H9 (cell line): Measurements from ENCODE around the gene RLF. TPM values are rescaled to one million over a fixed set of nuclear protein-coding genes. Genes with fewer than 3 reads are reported as not detected.

Experiments used
- DNase-seq: peaks from one replicate; pipeline ENCODE4 v3.0.0-alpha.2; 2017
- H2AFZ ChIP-seq: one replicate; pipeline ENCODE4 v1.6.1; 2013; ENCODE audit warnings: mild to moderate bottlenecking, low read length, control low read depth, moderate library complexity
- H2AK5ac ChIP-seq: 2 replicates; pipeline ENCODE4 v1.6.1; 2013; ENCODE audit warnings: low read length, control low read depth, mixed read lengths; ENCODE audit not compliant: insufficient read length
- H2BK120ac ChIP-seq: one replicate; pipeline ENCODE4 v1.6.1; 2013; ENCODE audit warnings: low read depth, mild to moderate bottlenecking, low read length, control low read depth, inconsistent platforms; ENCODE audit not compliant: poor library complexity, severe bottlenecking
- H2BK12ac ChIP-seq: 2 replicates; pipeline ENCODE4 v1.6.1; 2013; ENCODE audit warnings: low read length, control low read depth, mixed read lengths, low read depth; ENCODE audit not compliant: insufficient read length
- H2BK15ac ChIP-seq: 2 replicates; pipeline ENCODE4 v1.6.1; 2013; ENCODE audit warnings: low read depth, low read length, control low read depth
- H2BK20ac ChIP-seq: one replicate; pipeline ENCODE4 v1.6.1; 2013; ENCODE audit warnings: low read depth, mild to moderate bottlenecking, low read length, control low read depth, inconsistent platforms; ENCODE audit not compliant: poor library complexity, severe bottlenecking
- H2BK5ac ChIP-seq: 2 replicates; pipeline ENCODE4 v1.6.1; 2013; ENCODE audit warnings: low read length, control low read depth, mixed read lengths; ENCODE audit not compliant: insufficient read length
- H3K14ac ChIP-seq: 2 replicates; pipeline ENCODE4 v1.6.1; 2013; ENCODE audit warnings: low read length, control low read depth; ENCODE audit not compliant: insufficient read depth
- H3K18ac ChIP-seq: 2 replicates; pipeline ENCODE4 v1.6.1; 2013; ENCODE audit warnings: low read depth, mild to moderate bottlenecking, mixed read lengths, low read length, control low read depth; ENCODE audit not compliant: insufficient read length
- H3K23ac ChIP-seq: 2 replicates; pipeline ENCODE4 v1.6.1; 2013; ENCODE audit warnings: low read length, control low read depth, mixed read lengths, low read depth; ENCODE audit not compliant: insufficient read length
- H3K23me2 ChIP-seq: 2 replicates; pipeline ENCODE4 v1.6.1; 2013; ENCODE audit warnings: low read depth, mild to moderate bottlenecking, mixed read lengths, low read length, control low read depth; ENCODE audit not compliant: insufficient read length, poor library complexity, severe bottlenecking
- H3K27ac ChIP-seq: 2 replicates; pipeline ENCODE4 v1.5.1; 2013; ENCODE audit warnings: low read length, control low read depth, mixed read lengths, low read depth; ENCODE audit not compliant: insufficient read length
- H3K27me3 ChIP-seq: 2 replicates; pipeline ENCODE4 v1.6.1; 2013; ENCODE audit warnings: low read length, control low read depth, inconsistent platforms; ENCODE audit not compliant: insufficient read depth
- H3K4ac ChIP-seq: 2 replicates; pipeline ENCODE4 v1.6.1; 2013; ENCODE audit warnings: low read depth, mild to moderate bottlenecking, control low read depth, inconsistent platforms, low read length, moderate library complexity
- H3K4me1 ChIP-seq: 2 replicates; pipeline ENCODE4 v1.6.1; 2013; ENCODE audit warnings: low read length, control low read depth, inconsistent platforms; ENCODE audit not compliant: insufficient read depth
- H3K4me2 ChIP-seq: 2 replicates; pipeline ENCODE4 v1.6.1; 2013; ENCODE audit warnings: low read length, control low read depth, mixed read lengths; ENCODE audit not compliant: insufficient read length, insufficient read depth
- H3K56ac ChIP-seq: 2 replicates; pipeline ENCODE4 v1.6.1; 2013; ENCODE audit warnings: low read depth, mild to moderate bottlenecking, mixed read lengths, low read length, control low read depth; ENCODE audit not compliant: insufficient read length
- H3K79me1 ChIP-seq: 2 replicates; pipeline ENCODE4 v1.6.1; 2013; ENCODE audit warnings: low read depth, mild to moderate bottlenecking, moderate library complexity, low read length, control low read depth, inconsistent platforms; ENCODE audit not compliant: insufficient read depth, poor library complexity, severe bottlenecking
- H3K79me2 ChIP-seq: 2 replicates; pipeline ENCODE4 v1.6.1; 2013; ENCODE audit warnings: low read length, control low read depth, inconsistent platforms; ENCODE audit not compliant: insufficient read depth
- H3K9ac ChIP-seq: 2 replicates; pipeline ENCODE4 v1.6.1; 2013; ENCODE audit warnings: low read length, control low read depth, mixed read lengths; ENCODE audit not compliant: insufficient read length; ENCODE audit errors: extremely low read depth
- H3K9me3 ChIP-seq: one replicate; pipeline ENCODE4 v1.6.1; 2013; ENCODE audit warnings: low read depth, low read length, inconsistent platforms; ENCODE audit not compliant: control insufficient read depth
- H3T11ph ChIP-seq: one replicate; pipeline ENCODE4 v1.6.1; 2013; ENCODE audit warnings: mild to moderate bottlenecking, low read length, control low read depth, inconsistent platforms
- H4K20me1 ChIP-seq: one replicate; pipeline ENCODE4 v1.6.1; 2013; ENCODE audit not compliant: control insufficient read depth, insufficient read length, insufficient read depth
- H4K5ac ChIP-seq: 2 replicates; pipeline ENCODE4 v1.6.1; 2013; ENCODE audit warnings: low read depth, mild to moderate bottlenecking, mixed read lengths, low read length, control low read depth; ENCODE audit not compliant: insufficient read length
- H4K8ac ChIP-seq: replicated peaks from 2 replicates; pipeline ENCODE4 v1.6.1; 2013; ENCODE audit warnings: low read length, control low read depth, mixed read lengths, low read depth; ENCODE audit not compliant: insufficient read length
- H4K91ac ChIP-seq: 2 replicates; pipeline ENCODE4 v1.6.1; 2013; ENCODE audit warnings: low read depth, mild to moderate bottlenecking, moderate library complexity, mixed read lengths, low read length, control low read depth; ENCODE audit not compliant: insufficient read length
- H3K27ac Mint-ChIP-seq, 3 experiments: 2 replicates in 2 of 3; 3 replicates in 1 of 3; pipeline ENCODE4 v1.8.0; 2020 to 2021; ENCODE audit warnings: mixed read lengths in 3 of 3, mild to moderate bottlenecking in 1 of 3, moderate library complexity in 1 of 3
- H3K27me3 Mint-ChIP-seq: 2 replicates; pipeline ENCODE4 v1.8.0; 2021; ENCODE audit warnings: low read depth, mild to moderate bottlenecking, moderate library complexity, mixed read lengths
- H3K36me3 Mint-ChIP-seq, 3 experiments: 2 replicates in 2 of 3; 3 replicates in 1 of 3; pipeline ENCODE4 v1.8.0; 2020 to 2021; ENCODE audit warnings: low read depth in 3 of 3, mixed read lengths in 3 of 3; ENCODE audit not compliant: insufficient read depth in 1 of 3
- H3K4me1 Mint-ChIP-seq, 2 experiments: 2 replicates each; pipeline ENCODE4 v1.8.0; 2020; ENCODE audit warnings: mixed read lengths in 2 of 2
- H3K4me3 Mint-ChIP-seq, 2 experiments: 2 replicates in 1 of 2; 3 replicates in 1 of 2; pipeline ENCODE4 v1.8.0; 2020 to 2021; ENCODE audit warnings: mild to moderate bottlenecking in 2 of 2, mixed read lengths in 2 of 2, moderate library complexity in 1 of 2
- H3K9me3 Mint-ChIP-seq, 2 experiments: 2 replicates in 1 of 2; 3 replicates in 1 of 2; pipeline ENCODE4 v1.8.0; 2020; ENCODE audit warnings: mild to moderate bottlenecking in 2 of 2, mixed read lengths in 2 of 2, moderate library complexity in 1 of 2
- WGBS: extraction: QIAGEN DNeasy Blood & Tissue Kit; methylation state at CpG from one replicate; pipeline ENCODE4 v1.1.7; 2013; ENCODE audit warnings: missing lambda C conversion rate, low lambda C conversion rate, mixed read lengths; ENCODE audit not compliant: insufficient read length; ENCODE audit errors: extremely low coverage; 5-methylcytosine and 5-hydroxymethylcytosine counted together
- total RNA-seq: library from RNA; stranded (reverse); gene quantifications from 2 replicates; pipeline ENCODE4 v1.2.1, GENCODE V29; 2021
- TF ChIP-seq, protein P1 (sequence below): fragments of 200-600 bp; sonication (generic); conservative IDR thresholded peaks from 3 replicates; pipeline ENCODE4 v1.8.0; 2021; ENCODE audit warnings: antibody characterized with exemption, mild to moderate bottlenecking

RLF gene
- total RNA-seq, 1 experiment from 2014 or later = 19.2 TPM

DNA sequence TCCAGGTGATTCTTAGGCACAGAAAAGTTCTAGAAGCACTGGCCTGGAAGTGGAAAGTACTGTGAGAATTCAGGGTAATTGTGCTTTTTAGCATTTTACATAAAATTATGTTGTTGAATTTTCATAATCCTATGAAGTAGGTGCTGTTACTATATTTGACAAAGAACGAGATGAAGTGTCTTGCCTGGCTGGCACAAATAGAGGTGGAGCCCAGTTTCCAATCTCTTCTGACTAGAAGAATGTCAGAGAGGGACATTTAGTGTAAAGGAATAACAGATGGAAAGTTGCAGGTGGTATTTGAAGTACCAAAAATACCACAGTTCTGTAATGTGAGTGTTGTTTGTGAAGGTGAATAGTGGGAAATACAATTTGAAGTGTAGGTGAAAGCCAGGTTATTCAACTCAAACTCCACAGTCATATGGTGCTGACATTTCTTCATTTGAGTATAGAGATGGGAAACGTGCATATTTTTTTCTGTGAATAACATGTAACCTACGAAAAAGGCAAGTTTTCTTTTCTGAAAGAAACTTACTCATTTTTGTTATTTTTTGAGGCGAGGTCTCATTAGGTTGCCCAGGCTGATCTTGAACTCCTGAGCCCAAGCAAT is 83.1 kb downstream of the RLF start:
- Mint-ChIP-seq H3K36me3 (no peaks in the 10 kb centered on the region), H3K4me1 (no peaks in the 10 kb centered on the region), H3K9me3 (no peaks in the 10 kb centered on the region), H3K4me3 (no peak overlapping the region), H3K27ac (no peak overlapping the region), H3K27me3 (no peaks in the 10 kb centered on the region; the same call in 1 of the 2 replicates)
- no peak overlapping the region for H4K5ac ChIP-seq
- no peak overlapping the region for H3K56ac ChIP-seq
- no peak for DNase-seq
- no peaks in the 10 kb centered on the region for H3K9me3 ChIP-seq
- H2AK5ac ChIP-seq = no peak overlapping the region
- no peak overlapping the region for H3K18ac ChIP-seq
- no peaks in the 10 kb centered on the region for H3K23me2 ChIP-seq
- TF ChIP-seq, protein P1, sequence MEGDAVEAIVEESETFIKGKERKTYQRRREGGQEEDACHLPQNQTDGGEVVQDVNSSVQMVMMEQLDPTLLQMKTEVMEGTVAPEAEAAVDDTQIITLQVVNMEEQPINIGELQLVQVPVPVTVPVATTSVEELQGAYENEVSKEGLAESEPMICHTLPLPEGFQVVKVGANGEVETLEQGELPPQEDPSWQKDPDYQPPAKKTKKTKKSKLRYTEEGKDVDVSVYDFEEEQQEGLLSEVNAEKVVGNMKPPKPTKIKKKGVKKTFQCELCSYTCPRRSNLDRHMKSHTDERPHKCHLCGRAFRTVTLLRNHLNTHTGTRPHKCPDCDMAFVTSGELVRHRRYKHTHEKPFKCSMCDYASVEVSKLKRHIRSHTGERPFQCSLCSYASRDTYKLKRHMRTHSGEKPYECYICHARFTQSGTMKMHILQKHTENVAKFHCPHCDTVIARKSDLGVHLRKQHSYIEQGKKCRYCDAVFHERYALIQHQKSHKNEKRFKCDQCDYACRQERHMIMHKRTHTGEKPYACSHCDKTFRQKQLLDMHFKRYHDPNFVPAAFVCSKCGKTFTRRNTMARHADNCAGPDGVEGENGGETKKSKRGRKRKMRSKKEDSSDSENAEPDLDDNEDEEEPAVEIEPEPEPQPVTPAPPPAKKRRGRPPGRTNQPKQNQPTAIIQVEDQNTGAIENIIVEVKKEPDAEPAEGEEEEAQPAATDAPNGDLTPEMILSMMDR = no peak
- H3K27ac ChIP-seq = no peak overlapping the region
- H3K79me2 ChIP-seq = no peaks in the 10 kb centered on the region
- no peak overlapping the region for H3K9ac ChIP-seq
- H2BK20ac ChIP-seq = no peak overlapping the region
- no CpG with 5 or more reads among the region's 4 CpGs for whole genome bisulfite sequencing
- no peak overlapping the region for H3K14ac ChIP-seq
- no peak overlapping the region for H2BK15ac ChIP-seq
- no peak overlapping the region for H3T11ph ChIP-seq
- no peak overlapping the region for H3K4ac ChIP-seq
- H4K20me1 ChIP-seq = no peaks in the 10 kb centered on the region
- no peak overlapping the region for H2BK12ac ChIP-seq
- H3K79me1 ChIP-seq = no peaks in the 10 kb centered on the region
- H2BK5ac ChIP-seq = no peak overlapping the region
- no peak overlapping the region for H2BK120ac ChIP-seq
- H3K27me3 ChIP-seq = peaks cover 2% of the 10 kb centered on the region; the same call in 1 of the 2 replicates
- no peaks in the 10 kb centered on the region for H3K4me1 ChIP-seq
- H3K4me2 ChIP-seq = no peak overlapping the region
- H2AFZ ChIP-seq = no peak overlapping the region
- no peak overlapping the region for H4K91ac ChIP-seq
- H4K8ac ChIP-seq = no peak overlapping the region
- H3K23ac ChIP-seq = no peak overlapping the region
